HG03175 (cell line): ENCODE measurements around the gene TMEM214.
"Not testable (repeated sequence)": the region's sequence is repeated elsewhere in the genome, so short reads cannot be mapped to it uniquely, and the experiment has no call there.

ENCODE experiments used
- ATAC-seq: cut with Tn5 transposase; IDR thresholded peaks from one replicate; pipeline ENCODE4 v1.9.1; 2021; ENCODE audit warnings: mild to moderate bottlenecking, moderate library complexity; ENCODE audit not compliant: unreplicated experiment

Gene TMEM214

DNA sequence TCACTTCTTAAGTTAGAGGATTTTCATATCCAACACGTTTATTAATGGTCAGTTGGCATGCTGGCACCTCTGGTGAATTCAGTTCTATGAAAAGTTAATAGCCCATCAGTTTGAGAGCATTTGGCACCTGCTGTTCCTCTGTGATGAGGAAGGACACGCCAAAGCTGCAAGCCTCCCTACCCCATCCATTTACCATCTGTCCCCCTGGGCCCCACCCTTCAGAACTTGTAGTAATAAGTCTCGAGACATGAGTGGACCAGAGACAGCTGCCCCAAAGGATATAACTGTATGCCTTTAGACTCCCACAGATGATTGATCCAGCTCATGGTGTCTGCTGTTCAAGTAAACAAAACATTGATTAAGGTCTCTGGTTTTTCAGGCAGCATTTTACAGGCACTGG is 32.4 kb downstream of the TMEM214 start:
- no peak for ATAC-seq

DNA sequence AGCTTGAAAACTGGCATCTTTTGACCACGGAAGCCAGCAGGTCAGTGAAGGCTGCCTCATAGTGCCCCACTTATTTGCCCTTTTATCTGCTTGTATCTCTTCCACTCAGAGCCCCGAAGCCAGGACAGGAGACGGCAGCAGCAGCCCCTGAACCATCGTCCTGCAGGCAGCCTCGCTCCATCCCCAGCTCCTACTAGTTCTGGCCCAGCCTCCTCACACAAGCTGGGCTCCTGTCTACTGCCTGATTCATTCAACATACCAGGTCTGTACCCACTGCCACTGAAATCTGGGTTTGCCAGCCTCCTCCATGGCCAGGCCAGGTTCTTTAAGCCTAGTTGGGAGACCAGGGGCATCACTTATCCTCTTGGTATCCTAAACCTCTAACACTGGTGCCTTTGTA is 34.6 kb downstream of the TMEM214 start:
- ATAC-seq: no peak

DNA sequence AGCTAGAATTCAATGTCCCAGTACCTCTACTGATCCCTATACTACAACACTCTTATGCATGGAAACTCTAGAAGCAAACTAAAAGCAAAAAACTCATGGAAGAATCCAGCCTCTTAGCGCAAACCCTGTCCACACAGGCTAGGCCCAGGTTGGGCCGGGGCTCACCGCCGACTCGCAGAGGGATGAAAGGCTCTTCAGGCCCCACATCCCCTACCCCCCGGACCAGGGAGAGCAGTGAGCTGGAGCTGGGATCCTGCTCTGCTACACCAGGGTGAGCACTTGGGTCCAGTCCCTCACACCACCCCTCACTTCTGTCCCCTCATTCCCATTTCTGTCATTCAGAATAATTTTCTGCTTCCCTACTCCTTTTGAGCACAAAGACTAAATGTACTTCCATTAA is 36.7 kb downstream of the TMEM214 start:
- no peak for ATAC-seq

DNA sequence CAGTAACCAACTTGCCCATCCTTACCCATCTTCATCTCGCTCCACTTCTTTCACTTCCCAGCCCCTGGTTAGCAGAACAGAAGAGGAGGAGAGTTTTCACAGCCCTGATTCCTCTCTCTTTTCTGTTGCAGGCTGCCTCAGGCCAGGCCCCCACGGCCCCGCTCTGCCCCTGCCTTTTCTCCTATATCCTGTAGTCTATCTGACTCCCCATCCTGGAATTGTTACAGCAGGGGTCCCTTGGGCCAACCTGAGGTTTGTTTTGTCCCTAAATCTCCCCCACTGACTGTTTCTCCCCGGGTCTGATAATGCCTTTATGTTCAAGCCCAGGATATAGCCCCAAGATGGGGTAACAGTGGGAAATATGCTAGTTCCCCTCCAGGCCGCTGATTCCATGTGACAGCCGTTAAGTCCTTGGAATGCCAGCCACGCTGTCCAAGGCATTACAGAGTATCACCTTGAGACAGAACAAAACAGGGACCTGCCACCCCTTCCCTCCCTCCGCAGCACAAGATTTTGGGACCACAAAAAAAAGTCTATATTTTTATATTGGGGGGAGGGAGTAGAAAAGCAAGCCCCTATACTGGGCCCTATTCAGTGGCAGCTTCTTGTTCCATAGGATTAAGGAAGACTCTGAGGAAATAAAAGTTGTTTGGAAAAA is 37.3 kb downstream of the TMEM214 start:
- no peak for ATAC-seq

DNA sequence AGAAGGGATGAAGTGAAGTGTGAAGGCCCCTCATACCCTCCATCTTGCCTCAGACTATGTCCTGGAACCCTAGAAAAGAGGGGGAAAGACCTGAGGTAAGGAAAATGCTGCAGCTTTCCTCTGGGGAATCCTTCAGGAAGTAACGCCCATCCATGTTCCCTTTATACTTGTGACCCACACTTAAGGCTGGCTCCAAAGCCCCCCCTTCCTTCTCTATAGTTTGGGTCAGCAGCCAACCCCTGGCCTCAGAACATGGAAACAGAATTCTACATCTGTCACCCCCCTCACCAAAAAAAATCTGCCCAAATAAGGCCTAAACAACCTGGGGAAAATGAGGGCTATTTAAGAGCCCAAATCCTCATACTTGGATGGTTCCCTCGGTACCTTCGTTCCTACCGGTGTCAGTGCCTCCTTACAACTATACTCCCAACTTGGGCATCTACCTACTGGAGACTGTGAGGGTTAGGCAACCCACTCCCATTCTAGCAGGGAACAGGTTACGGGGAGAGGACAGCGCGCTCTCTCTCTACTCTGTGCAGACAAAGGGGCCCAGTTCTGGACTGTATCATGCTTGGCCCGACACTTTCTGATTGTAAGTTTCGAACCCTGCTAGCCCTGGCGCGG is 38.0 kb downstream of the TMEM214 start:
- ATAC-seq: peak; percentile 10

DNA sequence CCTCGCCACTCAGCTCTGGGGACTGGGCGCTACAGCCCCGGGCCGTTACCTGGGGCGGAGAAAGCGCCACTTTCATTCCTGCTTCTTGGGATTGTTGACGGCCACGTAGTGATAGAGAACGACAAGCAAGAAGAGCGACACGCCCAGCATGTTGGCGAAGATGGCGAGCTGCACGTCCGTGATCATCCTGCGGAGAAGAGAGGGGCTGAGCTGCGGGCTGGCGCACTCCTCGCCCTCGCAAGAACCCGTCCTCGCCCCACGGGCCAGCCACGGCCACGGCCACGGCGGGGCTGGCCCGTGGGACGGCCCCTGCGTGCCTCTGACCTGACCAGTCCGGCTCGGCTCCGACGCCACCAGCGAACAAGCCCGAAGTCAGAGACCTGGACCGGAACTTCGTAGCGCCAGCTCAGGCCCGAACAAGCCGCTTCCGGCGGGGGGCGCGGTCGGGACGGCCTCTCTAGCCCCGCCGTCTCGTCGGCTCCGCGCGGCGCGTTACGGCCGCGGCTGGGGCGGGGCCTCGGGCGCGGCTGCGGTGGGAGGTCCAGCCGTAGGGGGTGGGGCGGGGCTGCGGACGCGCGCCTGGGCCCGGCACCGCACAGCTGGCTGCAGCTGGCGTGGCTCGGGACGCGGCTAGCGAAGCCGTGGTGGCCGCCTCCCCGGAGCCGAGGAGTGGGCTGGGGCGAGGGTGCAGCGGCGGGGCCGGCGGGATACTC is 38.7 kb downstream of the TMEM214 start, which contains the start of gene OST4:
Gene OST4, minus strand, starts transcription at position 378 of the 713 bp plus-strand sequence.
- ATAC-seq: peak; percentile 89

DNA sequence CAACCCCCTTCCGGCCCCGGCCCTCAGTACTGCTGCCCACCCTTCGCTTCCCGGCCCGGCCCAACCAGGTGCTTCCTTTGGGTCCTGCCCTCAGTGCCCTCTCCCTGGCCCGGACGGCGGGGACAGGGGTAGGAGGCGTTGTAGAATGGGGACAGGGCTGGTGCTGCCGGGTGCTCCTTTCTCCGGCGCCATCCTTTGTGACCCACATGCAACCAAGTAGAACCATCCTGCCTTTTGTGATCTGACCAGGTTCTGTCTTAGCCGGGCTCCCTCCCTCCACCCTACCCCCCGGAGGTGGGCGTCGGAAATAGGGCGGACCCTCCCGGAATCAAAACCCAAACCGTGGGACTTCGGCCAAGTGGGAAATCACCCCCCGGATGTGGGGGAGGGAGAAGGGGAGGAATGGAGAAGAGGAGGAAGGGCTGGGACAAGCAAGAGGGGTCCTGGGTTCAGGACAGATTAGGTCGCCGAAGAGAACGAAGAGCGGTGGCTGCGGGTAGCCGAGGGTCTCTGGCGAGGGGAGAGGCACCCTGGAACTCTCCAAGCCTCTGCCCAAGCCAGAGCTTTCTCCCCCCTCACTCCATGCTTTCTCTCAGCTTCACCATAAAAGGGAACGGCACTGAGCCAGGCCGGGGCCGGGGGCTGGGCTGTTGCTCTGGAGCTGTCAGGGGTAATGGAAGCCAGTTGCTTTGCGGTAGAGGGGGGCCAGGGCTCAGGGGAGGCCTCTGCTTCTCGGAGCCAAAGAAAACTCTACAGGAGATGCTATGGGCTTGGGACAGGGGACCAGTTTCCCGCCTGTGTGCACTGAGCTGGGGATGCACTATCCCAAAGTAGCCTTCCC is 39.4 kb downstream of the TMEM214 start:
- ATAC-seq: no peak

DNA sequence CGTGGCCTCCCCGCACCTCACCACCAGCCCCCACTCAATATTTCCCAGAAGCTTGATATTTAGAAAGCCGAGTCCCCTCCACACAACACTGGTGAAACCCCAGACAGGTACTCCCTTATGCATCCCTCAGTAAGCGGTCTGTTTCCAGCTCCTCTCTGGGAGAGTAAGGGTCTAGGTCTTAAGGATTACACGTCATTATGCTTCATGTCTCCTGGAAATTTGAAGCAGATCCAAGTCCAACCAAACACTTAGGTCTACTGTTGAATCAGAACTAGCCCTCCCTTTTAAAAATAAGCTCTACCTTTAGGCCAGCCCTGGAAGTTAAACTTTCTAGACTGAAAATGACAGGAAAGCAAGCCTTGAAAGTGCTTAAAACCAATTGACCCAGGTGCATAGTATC is 40.2 kb downstream of the TMEM214 start:
- ATAC-seq: no peak

DNA sequence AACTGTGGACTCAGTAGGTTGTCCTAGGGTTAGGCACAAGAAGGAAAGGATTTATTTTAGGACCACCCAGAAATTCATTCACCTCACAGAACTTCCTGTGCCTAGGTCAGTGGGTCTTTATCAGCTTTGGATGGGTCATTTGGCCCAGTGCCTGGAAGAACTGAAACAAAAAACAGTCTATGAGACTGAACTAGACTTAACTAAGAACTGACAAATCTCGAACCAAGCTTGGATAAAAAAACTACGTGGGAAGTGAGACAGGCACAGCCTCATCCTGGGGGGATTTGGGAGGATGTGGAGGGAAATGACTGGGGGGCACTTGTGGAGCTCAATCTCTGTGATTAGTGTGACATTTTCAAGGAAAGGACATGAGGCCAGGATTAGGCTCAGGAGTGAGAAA is 41.0 kb downstream of the TMEM214 start:
- ATAC-seq: no peak

DNA sequence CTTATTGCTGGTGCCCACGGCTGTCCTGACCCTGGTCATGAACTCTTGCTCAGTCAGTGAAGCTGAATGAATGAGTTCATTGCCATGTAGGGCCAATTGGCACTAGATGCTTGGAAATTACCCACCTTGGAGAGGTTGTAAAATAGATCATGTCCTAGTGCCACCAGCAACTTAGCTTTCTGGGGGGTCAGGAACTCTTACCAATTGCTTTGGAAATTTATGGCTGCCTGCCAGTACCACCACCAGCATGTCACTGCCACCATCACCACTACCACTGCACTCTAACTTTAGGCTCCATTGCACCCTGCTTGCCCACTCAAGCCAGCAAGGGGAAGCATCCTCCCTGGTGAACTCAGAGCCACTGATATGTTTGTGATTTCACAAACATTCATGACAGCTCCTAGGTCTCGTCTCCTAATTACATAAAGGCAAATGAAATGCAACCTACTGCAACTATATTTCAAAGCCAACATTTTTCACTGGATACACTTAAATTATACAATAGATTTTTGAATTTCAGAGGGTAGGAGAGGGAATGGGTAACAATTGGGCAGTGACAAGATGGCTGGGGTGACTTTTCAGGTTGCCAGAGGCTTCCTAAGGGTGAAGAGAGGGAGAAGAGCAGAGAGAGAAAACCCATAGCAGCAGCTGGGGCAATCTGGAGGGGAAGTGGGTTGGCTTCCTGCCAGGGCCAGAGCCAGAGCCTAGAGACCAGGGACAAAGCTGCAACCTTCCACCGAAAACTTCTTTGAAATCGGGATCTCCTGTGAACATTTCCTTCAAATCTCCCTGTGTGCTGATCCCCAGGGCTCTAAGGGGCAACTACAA is 42.2 kb downstream of the TMEM214 start:
- no peak for ATAC-seq

DNA sequence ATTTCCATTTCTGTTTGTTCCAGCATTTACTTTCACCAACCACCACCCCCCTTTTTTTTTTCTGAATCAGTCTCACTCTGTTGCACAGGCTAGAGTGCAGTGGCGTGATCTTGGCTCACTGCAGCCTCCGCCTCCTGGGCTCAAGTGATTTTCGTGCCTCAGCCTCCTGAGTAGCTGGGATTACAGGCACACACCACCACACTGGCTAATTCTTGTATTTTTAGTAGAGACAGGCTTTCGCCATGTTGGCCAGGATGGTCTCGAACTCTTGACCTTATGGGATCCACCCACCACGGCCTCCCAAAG is 42.8 kb downstream of the TMEM214 start:
- not testable (repeated sequence) for ATAC-seq

DNA sequence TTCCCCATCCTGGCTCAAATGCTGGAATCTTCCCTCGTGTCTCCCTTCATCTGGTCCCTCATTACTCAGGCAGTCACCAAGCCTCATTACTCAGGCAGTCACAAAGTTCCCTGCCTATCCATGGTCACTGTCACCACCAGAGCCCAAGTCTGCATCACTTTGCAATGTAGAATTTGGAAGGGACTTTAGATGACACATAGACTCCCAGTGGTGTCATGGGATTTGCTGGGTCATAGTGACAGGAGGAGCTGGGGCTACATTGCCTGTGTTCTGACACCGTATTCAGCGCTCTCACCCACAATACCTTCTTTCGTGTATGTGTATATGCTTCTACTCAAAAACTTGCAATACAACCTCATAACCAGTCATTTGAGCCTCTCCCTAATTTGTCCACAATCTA is 43.6 kb downstream of the TMEM214 start:
- ATAC-seq: no peak

DNA sequence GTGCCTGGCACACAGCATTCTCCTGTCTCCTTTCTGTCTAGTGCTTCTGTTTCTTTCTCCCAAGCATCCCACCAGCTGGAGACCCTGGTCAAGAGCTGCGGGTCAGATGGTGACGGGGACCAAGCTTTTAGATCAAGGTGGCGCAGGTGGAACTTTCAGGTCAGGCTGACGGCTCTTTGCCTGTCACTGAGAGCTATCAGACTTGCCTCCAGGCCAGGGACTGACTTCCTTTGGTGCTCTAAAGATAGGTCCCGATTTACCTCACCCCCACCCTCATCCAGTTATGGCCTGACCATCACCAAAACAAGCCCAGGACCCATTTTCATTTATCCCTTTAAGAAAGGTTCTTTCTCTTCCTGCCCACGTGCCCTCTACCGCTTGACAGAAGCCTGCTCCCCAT is 44.5 kb downstream of the TMEM214 start:
- no peak for ATAC-seq

DNA sequence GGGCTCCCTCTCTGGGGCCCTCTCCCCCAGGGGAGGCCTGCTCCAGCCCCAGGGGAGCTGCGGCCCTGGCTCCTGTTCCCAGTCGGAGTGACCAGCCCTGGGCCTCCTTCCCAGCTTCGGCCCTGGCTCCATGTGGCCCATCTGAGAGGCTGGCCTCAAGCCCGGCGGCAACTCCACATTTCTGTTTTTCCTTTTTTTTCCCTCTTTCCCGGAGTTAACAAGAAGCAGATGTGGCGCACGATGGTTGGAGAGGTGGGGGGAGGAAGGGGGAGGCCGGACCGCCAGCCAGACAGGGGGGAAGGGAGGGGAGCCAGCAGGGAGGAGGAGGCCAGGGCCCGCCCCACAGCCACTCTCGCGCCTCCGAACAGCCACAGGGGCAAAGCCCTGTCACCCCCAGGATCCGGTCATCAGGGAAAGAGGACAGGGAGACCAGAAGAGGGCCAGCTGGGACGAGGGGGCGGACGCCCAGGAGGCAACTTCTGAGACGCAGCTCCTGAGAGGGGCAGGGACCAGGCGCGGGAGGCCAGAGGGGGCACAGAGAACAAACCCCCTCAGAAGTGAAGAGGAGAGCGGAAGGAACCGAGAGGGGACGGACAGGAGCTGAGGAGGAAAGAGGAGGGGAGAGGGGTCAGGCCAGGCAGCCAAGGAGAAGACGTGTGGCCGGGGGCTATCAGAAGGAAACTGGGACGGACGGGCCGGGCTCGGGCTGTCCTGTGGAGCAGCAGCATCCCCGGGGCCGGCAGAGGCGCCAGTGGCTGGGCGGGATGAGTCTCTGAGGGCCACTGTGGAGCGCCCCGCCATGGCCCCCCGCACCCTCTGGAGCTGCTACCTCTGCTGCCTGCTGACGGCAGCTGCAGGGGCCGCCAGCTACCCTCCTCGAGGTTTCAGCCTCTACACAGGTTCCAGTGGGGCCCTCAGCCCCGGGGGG is 45.8 kb downstream of the TMEM214 start, which contains the start of gene EMILIN1:
Gene EMILIN1, plus strand, starts transcription at position 349 of the 928 bp plus-strand sequence. Its CDS starts 451 bp downstream, at position 800.
- ATAC-seq: no peak

DNA sequence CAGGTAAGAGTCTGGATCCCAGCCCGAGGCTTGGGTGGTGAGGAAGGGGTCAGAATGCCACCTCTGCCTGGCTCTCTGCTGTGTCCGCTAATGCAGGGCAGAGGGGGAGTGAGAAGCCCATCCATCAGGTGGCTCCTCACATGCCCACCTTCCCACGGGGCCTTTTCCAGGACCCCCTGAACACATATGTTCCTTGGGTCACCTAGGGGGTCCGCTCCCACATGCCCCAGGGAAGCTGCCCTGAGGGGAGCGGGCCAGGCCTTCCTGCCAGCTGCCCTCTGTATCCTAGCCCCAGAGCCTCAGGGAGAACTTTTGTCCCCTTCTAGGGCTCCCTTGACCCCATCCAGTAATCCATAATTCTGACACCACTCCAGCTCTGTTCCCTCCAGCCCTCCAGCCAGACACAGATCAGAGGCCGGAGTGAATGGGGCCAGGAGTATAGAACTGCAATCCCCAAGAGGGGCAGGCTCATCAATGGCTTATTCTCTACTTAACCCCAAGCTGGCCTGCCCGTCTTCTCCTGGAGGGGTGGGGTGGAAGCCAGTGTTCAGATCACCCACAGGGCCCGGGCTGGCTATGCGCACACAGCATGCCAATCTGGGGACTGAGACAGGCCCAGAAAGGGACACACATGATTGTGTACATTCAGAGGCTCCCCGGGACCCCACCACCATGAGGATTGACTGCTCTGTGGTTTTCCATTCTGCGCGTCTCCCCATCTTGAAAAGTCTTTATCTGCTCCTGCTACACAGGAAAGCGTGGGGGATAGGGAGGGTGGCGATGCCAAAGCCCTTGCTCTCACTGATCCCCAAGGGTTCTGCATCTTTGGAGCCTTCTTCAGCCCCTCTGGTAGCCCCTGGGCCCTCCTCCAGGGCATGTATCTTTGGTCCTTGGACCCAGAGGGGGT is 46.7 kb downstream of the TMEM214 start:
- no peak for ATAC-seq

DNA sequence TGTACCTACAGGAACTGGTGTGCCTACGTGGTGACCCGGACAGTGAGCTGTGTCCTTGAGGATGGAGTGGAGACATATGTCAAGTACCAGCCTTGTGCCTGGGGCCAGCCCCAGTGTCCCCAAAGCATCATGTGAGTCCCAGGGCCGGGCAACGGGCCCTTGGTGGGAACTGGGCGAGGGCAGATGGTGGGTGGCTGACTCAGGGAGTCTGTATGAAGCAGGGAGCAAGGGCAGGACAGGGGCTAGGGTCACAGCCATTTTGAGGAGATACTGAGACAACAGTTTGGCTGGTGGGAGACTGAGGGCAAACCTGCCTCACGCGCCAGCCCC is 47.3 kb downstream of the TMEM214 start:
- ATAC-seq: no peak

DNA sequence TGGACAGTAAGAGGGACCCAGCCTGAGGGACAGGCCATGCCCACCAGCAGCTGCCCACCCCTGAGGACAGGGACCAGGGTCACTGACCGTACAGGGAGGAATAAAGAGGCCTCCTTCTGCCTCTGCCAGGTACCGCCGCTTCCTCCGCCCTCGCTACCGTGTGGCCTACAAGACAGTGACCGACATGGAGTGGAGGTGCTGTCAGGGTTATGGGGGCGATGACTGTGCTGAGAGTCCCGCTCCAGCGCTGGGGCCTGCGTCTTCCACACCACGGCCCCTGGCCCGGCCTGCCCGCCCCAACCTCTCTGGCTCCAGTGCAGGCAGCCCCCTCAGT is 47.8 kb downstream of the TMEM214 start:
- ATAC-seq: no peak

DNA sequence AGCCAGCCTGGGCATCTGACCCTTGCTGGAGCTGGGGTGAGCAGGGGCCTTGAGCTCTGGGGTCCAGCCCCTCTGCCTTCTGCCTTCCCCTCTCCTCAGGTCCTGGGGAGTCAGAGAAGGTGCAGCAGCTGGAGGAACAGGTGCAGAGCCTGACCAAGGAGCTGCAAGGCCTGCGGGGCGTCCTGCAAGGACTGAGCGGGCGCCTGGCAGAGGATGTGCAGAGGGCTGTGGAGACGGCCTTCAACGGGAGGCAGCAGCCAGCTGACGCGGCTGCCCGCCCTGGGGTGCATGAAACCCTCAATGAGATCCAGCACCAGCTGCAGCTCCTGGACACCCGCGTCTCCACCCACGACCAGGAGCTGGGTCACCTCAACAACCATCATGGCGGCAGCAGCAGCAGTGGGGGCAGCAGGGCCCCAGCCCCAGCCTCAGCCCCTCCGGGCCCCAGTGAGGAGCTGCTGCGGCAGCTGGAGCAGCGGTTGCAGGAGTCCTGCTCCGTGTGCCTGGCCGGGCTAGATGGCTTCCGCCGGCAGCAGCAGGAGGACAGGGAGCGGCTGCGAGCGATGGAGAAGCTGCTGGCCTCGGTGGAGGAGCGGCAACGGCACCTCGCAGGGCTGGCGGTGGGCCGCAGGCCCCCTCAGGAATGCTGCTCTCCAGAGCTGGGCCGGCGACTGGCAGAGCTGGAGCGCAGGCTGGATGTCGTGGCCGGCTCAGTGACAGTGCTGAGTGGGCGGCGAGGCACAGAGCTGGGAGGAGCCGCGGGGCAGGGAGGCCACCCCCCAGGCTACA is 49.4 kb downstream of the TMEM214 start:
- no peak for ATAC-seq
